Keratinocyte (primary cell): ENCODE results near the gene LRP1B. TPM values are rescaled to one million over a fixed set of nuclear protein-coding genes. Genes with fewer than 3 reads are reported as not detected.

ENCODE experiments used
- DNase-seq: peaks from one replicate; pipeline ENCODE4 v3.0.0-alpha.2; 2011; ENCODE audit warnings: low read depth, missing footprints, low spot score
- FAIRE-seq: peaks from 2 replicates; lab custom pipeline; 2011; peaks lifted over from hg19 to GRCh38; lab: Jason Lieb, UNC
- H2AFZ ChIP-seq: 2 replicates; pipeline ENCODE4 v1.6.0; 2012; ENCODE audit warnings: low read length, control low read depth, inconsistent platforms; ENCODE audit not compliant: control insufficient read depth
- H3K27ac ChIP-seq: 2 replicates; pipeline ENCODE4 v1.5.1; 2011; ENCODE audit warnings: low read length; ENCODE audit not compliant: control insufficient read depth, insufficient read depth
- H3K27me3 ChIP-seq: 3 replicates; pipeline ENCODE4 v1.6.0; 2011; ENCODE audit warnings: low read length; ENCODE audit not compliant: control insufficient read depth, insufficient read depth; ENCODE audit errors: extremely low read depth
- H3K36me3 ChIP-seq, 2 experiments: 2 replicates in 1 of 2; 3 replicates in 1 of 2; pipeline ENCODE4 v1.5.1; 2011; ENCODE audit warnings: low read length in 2 of 2, mild to moderate bottlenecking in 1 of 2; ENCODE audit not compliant: control insufficient read depth in 2 of 2, insufficient read depth in 2 of 2; ENCODE audit errors: extremely low read depth in 1 of 2
- H3K4me1 ChIP-seq: 3 replicates; pipeline ENCODE4 v1.5.1; 2011; ENCODE audit warnings: low read length; ENCODE audit not compliant: control insufficient read depth, insufficient read depth; ENCODE audit errors: extremely low read depth
- H3K4me2 ChIP-seq: 3 replicates; pipeline ENCODE4 v1.6.0; 2011; ENCODE audit warnings: low read depth, low read length; ENCODE audit not compliant: control insufficient read depth, insufficient read depth; ENCODE audit errors: extremely low read depth
- H3K4me3 ChIP-seq, 3 experiments: fragments of 200-600 bp in 1 of 3; sonication (generic) in 1 of 3; 2 replicates in 2 of 3; 3 replicates in 1 of 3; pipeline ENCODE4 v1.5.1; 2011 to 2016; ENCODE audit warnings: low read length in 3 of 3, mild to moderate bottlenecking in 3 of 3, control low read depth in 2 of 3, inconsistent platforms in 1 of 3, low read depth in 1 of 3, mixed read lengths in 1 of 3, mixed run types in 1 of 3, moderate library complexity in 1 of 3; ENCODE audit not compliant: control insufficient read depth in 2 of 3, insufficient read depth in 2 of 3; ENCODE audit errors: extremely low read depth in 1 of 3
- H3K79me2 ChIP-seq: 2 replicates; pipeline ENCODE4 v1.6.0; 2012; ENCODE audit warnings: low read length; ENCODE audit not compliant: control insufficient read depth, insufficient read depth
- H3K9ac ChIP-seq: 3 replicates; pipeline ENCODE4 v1.6.0; 2011; ENCODE audit warnings: low read length; ENCODE audit not compliant: control insufficient read depth, insufficient read depth; ENCODE audit errors: extremely low read depth
- H3K9me1 ChIP-seq: 3 replicates; pipeline ENCODE4 v1.6.0; 2011; ENCODE audit warnings: low read length; ENCODE audit not compliant: control insufficient read depth, insufficient read depth; ENCODE audit errors: extremely low read depth
- H3K9me3 ChIP-seq: 2 replicates; pipeline ENCODE4 v1.5.1; 2012; ENCODE audit warnings: low read depth, low read length; ENCODE audit not compliant: control insufficient read depth
- H4K20me1 ChIP-seq: 3 replicates; pipeline ENCODE4 v1.6.0; 2011; ENCODE audit warnings: low read length; ENCODE audit not compliant: control insufficient read depth, insufficient read depth; ENCODE audit errors: extremely low read depth
- EZH2 ChIP-seq: IDR thresholded peaks from one replicate; pipeline ENCODE4 v1.6.1; 2012; ENCODE audit warnings: inconsistent platforms, mild to moderate bottlenecking, low read length, moderate library complexity
- dilution Hi-C: fragments of 300-500 bp; cut with MboI; formaldehyde crosslinking; loops from one replicate; pipeline ENCODE4 v1.7.0; 2020; ENCODE audit warnings: low sequenced_read_pairs; ENCODE audit not compliant: extremely low pct_ligation_motif_present
- polyA plus RNA-seq, 5 experiments: library from polyadenylated mRNA; depleted of rRNA in 3 of 5; stranded (reverse) in 3 of 5; stranded (forward) in 1 of 5; unstranded in 1 of 5; fragments of >200 nt; gene quantifications; 1 replicate in 1 of 5; 2 replicates in 3 of 5; 3 replicates in 1 of 5; pipeline versions ENCODE4 v1.2.1 to v1.2.3, GENCODE V29; 2011 to 2012; ENCODE audit warnings: missing spikeins in 2 of 5, low read depth in 1 of 5, low replicate concordance in 1 of 5
- TF ChIP-seq, protein P1 (sequence below), 3 experiments: IDR thresholded peaks in 1 of 3; conservative IDR thresholded peaks in 1 of 3; optimal IDR thresholded peaks in 1 of 3; 2 replicates in 2 of 3; 3 replicates in 1 of 3; pipeline versions ENCODE3 to v1.5.1; 2011; ENCODE audit warnings: low read length in 3 of 3, mild to moderate bottlenecking in 3 of 3, moderate library complexity in 2 of 3, control low read depth in 1 of 3, inconsistent platforms in 1 of 3; ENCODE audit not compliant: insufficient read depth in 2 of 3; ENCODE audit errors: extremely low read depth in 1 of 3

The LRP1B gene
- polyA plus RNA-seq, 1 donor (not counting 4 experiments of a cell fraction or from before 2014, with no cell fraction given) = not detected

DNA sequence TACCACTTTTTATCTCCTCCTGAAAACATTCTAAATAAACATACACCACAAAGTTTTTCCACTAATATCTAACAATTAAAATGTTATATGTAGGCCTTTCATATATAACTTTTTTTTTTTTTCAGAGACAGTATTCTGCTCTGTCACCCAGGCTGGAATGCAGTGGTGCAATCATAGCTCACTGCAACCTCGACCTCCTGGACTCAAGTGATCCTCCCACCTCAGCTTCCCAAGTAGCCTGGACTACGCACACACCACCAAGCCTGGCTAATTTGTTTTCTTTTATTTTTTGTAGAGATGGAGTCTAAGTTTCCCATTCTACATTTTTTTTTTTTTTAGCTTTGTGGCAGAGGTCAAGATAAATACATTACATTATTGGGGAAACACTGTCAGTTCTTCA is 1738.0 kb downstream of the LRP1B start:
- H3K4me3 ChIP-seq = no peak overlapping the region
- H3K9me3 ChIP-seq = no peaks in the 10 kb centered on the region
- H3K27me3 ChIP-seq = no peaks in the 10 kb centered on the region
- H3K4me1 ChIP-seq = no peaks in the 10 kb centered on the region
- H3K9me1 ChIP-seq = no peaks in the 10 kb centered on the region
- DNase-seq = no peak
- no peak overlapping the region for H3K27ac ChIP-seq
- no peak overlapping the region for H3K4me2 ChIP-seq
- no peaks in the 10 kb centered on the region for H3K36me3 ChIP-seq
- dilution Hi-C loops = no loop called here
- no peak for TF ChIP-seq EZH2
- TF ChIP-seq, protein P1, sequence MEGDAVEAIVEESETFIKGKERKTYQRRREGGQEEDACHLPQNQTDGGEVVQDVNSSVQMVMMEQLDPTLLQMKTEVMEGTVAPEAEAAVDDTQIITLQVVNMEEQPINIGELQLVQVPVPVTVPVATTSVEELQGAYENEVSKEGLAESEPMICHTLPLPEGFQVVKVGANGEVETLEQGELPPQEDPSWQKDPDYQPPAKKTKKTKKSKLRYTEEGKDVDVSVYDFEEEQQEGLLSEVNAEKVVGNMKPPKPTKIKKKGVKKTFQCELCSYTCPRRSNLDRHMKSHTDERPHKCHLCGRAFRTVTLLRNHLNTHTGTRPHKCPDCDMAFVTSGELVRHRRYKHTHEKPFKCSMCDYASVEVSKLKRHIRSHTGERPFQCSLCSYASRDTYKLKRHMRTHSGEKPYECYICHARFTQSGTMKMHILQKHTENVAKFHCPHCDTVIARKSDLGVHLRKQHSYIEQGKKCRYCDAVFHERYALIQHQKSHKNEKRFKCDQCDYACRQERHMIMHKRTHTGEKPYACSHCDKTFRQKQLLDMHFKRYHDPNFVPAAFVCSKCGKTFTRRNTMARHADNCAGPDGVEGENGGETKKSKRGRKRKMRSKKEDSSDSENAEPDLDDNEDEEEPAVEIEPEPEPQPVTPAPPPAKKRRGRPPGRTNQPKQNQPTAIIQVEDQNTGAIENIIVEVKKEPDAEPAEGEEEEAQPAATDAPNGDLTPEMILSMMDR (optimal IDR thresholded peaks at IDR 0.05 in 1 of 3, IDR thresholded peaks at IDR 0.05 in 1 of 3, conservative IDR thresholded peaks at IDR 0.05 in 1 of 3; ENCODE audit: extremely low read depth in 1 of 3, insufficient read depth in 2 of 3, low read length in 3 of 3) = no peak
- H2AFZ ChIP-seq = no peak overlapping the region
- no peaks in the 10 kb centered on the region for H3K79me2 ChIP-seq
- H4K20me1 ChIP-seq = no peaks in the 10 kb centered on the region
- FAIRE-seq = no peak
- no peak overlapping the region for H3K9ac ChIP-seq

DNA sequence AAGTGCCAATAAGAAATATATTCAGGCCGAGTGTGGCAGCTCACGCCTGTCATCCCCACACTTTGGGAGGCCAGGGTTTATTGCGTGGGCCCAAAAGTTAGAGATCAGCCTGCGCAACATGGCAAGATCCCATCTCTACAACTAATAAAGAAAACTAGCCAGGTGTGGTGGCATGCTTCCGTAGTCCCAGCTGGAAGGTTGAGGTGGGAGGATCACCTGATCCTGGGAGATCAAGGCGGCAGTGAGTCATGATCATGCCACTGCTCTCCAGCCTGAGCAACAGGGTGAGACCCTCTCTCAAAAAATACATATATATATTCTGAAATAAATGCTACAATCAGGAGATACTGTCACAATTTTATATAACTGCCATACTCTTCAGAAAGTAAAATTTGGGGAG is 1745.9 kb downstream of the LRP1B start:
- H4K20me1 ChIP-seq = no peaks in the 10 kb centered on the region
- no peaks in the 10 kb centered on the region for H3K79me2 ChIP-seq
- H3K9ac ChIP-seq = no peak overlapping the region
- H3K9me1 ChIP-seq = no peaks in the 10 kb centered on the region
- H3K27ac ChIP-seq = no peak overlapping the region
- H3K9me3 ChIP-seq = no peaks in the 10 kb centered on the region
- no peaks in the 10 kb centered on the region for H3K36me3 ChIP-seq
- no peak overlapping the region for H3K4me2 ChIP-seq
- H2AFZ ChIP-seq = no peak overlapping the region
- DNase-seq (no peak), FAIRE-seq (no peak)
- no peaks in the 10 kb centered on the region for H3K4me1 ChIP-seq
- no peaks in the 10 kb centered on the region for H3K27me3 ChIP-seq
- no peak overlapping the region for H3K4me3 ChIP-seq
- TF ChIP-seq, protein P1 (optimal IDR thresholded peaks at IDR 0.05 in 1 of 3, IDR thresholded peaks at IDR 0.05 in 1 of 3, conservative IDR thresholded peaks at IDR 0.05 in 1 of 3; ENCODE audit: extremely low read depth in 1 of 3, insufficient read depth in 2 of 3, low read length in 3 of 3) = no peak
- TF ChIP-seq EZH2 = no peak
- dilution Hi-C loops = no loop called here
